PC-9 (cell line): ENCODE results near the gene PRRT2. TPM values are rescaled to one million over a fixed set of nuclear protein-coding genes. Genes with fewer than 3 reads are reported as not detected.

Experiments
- Bru-seq: library from RNA; stranded (reverse); fragments of 400-500 nt; gene quantifications from one replicate; lab custom pipeline; 2021; lab: Mats Ljungman, UMichigan
- BruChase-seq, 2 experiments: library from RNA; stranded (reverse); fragments of 400-500 nt; gene quantifications; one replicate each; lab custom pipeline; 2021; lab: Mats Ljungman, UMichigan
- BruUV-seq: library from RNA; stranded (reverse); fragments of 400-500 nt; replicated peaks from 2 replicates; lab custom pipeline; 2021; lab: Mats Ljungman, UMichigan
- CTCF ChIA-PET: fragments of 300-600 bp; sonication (Branson Sonifier 250); formaldehyde crosslinking; loops from one replicate; lab custom pipeline; 2022; ENCODE audit warnings: antibody characterized with exemption; lab: Charles Lee
- POLR2A ChIA-PET: fragments of 300-600 bp; sonication (Branson Sonifier 250); formaldehyde crosslinking; loops from one replicate; lab custom pipeline; 2022; ENCODE audit warnings: antibody characterized with exemption; ENCODE audit not compliant: unreplicated experiment; lab: Charles Lee
- DNase-seq, 2 experiments: peaks; one replicate each; pipeline versions ENCODE4 v3.0.0 to v3.0.0-alpha.2; 2015 to 2022; ENCODE audit warnings: mixed read lengths in 1 of 2
- H2AFZ ChIP-seq: fragments of 200-600 bp; sonication (generic); 2 replicates; pipeline ENCODE4 v1.8.1; 2017; ENCODE audit warnings: antibody characterized with exemption
- H3F3A ChIP-seq: fragments of 200-600 bp; sonication (generic); 2 replicates; pipeline ENCODE4 v1.8.1; 2017; ENCODE audit warnings: antibody characterized with exemption, mild to moderate bottlenecking, low read depth; ENCODE audit not compliant: insufficient read depth
- H3K27ac ChIP-seq: fragments of 200-600 bp; sonication (generic); 2 replicates; pipeline ENCODE4 v1.6.1; 2016; ENCODE audit warnings: mixed run types
- H3K27me3 ChIP-seq: fragments of 200-600 bp; sonication (generic); 2 replicates; pipeline ENCODE4 v1.6.1; 2016; ENCODE audit warnings: low read depth, mixed run types; ENCODE audit not compliant: insufficient read depth
- H3K36me3 ChIP-seq: fragments of 200-600 bp; sonication (generic); 2 replicates; pipeline ENCODE4 v1.6.1; 2016; ENCODE audit warnings: low read depth, mixed run types
- H3K4me1 ChIP-seq: fragments of 200-600 bp; sonication (generic); replicated peaks from 2 replicates; pipeline ENCODE4 v1.6.1; 2016; ENCODE audit warnings: mixed run types; ENCODE audit not compliant: insufficient read depth
- H3K4me2 ChIP-seq: fragments of 200-600 bp; sonication (generic); 2 replicates; pipeline ENCODE4 v1.6.1; 2017; ENCODE audit warnings: mixed run types
- H3K4me3 ChIP-seq: fragments of 200-600 bp; sonication (generic); 2 replicates; pipeline ENCODE4 v1.6.1; 2016; ENCODE audit warnings: mixed run types
- H3K79me2 ChIP-seq: fragments of 200-600 bp; sonication (generic); 2 replicates; pipeline ENCODE4 v1.6.1; 2017; ENCODE audit warnings: low read depth, mixed run types
- H3K9me2 ChIP-seq: fragments of 200-600 bp; sonication (generic); 2 replicates; pipeline ENCODE4 v1.8.1; 2017; ENCODE audit warnings: mild to moderate bottlenecking; ENCODE audit not compliant: insufficient read depth
- H3K9me3 ChIP-seq: fragments of 200-600 bp; sonication (generic); 2 replicates; pipeline ENCODE4 v1.8.1; 2016; ENCODE audit warnings: low read depth; ENCODE audit not compliant: insufficient read depth
- H4K20me1 ChIP-seq: fragments of 200-600 bp; sonication (generic); 2 replicates; pipeline ENCODE4 v1.8.1; 2017; ENCODE audit not compliant: insufficient read depth
- CTCF ChIP-seq: fragments of 200-600 bp; sonication (generic); conservative IDR thresholded peaks from 2 replicates; pipeline ENCODE4 v1.6.1; 2017; ENCODE audit warnings: mixed run types, antibody characterized with exemption, mild to moderate bottlenecking, moderate library complexity
- EZH2 ChIP-seq: fragments of 200-600 bp; sonication (generic); IDR thresholded peaks from 2 replicates; pipeline ENCODE4 v1.8.0; 2017; ENCODE audit warnings: antibody characterized with exemption, low read depth
- intact Hi-C: fragments of 100-400 bp; cut with micrococcal nuclease; formaldehyde crosslinking; loops from one replicate; pipeline ENCODE4 v1.10.0; 2022; ENCODE audit not compliant: unreplicated experiment
- long read RNA-seq: library from polyadenylated mRNA; stranded (forward); transcript quantifications from one replicate; pipeline ENCODE4 v2.0.0, GENCODE V29; 2022
- total RNA-seq: library from RNA; stranded (reverse); gene quantifications from 2 replicates; pipeline ENCODE4 v1.2.3, GENCODE V29; 2021

PRRT2 gene
- total RNA-seq (4.9 and 6.3 TPM in 2 replicates), Bru-seq, nascent RNA (percentile 26 among the genes with signal in this experiment), BruChase-seq, experiment 1, labeled RNA remaining after a 2-hour chase (percentile 51 among the genes with signal in this experiment), BruChase-seq, experiment 2, labeled RNA remaining after a 6-hour chase (percentile 34 among the genes with signal in this experiment)
- long read RNA-seq, partial matches to known transcripts, result 0 of 21 reads
- long read RNA-seq, other reads (novel, unspliced or antisense), result 20 of 21 reads

DNA sequence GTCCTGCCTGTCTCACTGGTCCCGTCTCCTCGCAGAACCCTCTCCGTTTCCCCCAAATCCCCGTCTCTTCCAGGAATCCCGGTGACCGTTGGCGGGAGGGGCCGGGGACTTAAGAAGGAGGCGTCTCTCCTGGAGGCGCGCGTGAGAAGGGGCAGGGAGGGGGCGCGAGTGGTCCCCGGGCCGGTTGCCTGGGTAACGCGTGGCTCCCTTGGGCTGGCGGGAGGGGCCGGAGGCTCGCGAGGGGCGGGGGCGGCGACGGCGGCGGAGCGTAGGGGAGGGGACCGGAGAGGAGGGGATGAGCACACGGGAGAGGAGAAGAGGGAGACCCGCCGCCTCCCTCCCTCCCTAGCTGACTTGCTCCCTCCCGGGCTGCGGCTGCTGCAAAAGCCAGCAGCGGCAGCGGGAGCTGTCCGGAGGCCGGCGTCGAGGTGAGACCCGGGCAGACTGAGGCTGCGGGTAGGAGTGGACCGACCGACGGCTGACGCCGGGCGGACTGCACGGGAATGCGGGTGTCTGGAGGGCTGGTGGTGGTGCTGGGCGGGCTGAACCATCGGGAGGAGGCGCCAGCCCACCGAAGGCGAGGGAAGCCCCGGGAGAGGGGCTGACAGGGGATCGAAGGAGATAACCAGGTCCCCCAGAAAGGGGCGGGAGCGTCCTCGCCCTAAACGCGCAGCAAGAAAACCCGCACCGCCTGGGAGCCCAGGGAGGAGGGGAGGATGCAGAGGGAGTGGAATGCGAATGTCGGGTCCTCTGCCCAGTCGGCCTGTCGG lies at the start of gene PRRT2:
PRRT2 (plus strand) TSS at position 298 of the 770 bp plus-strand sequence. CDS start 862 bp downstream, outside the sequence.
- ChIA-PET CTCF (interaction anchor here (0.6 to 0.9 kb wide), 3 partner anchors 36 to 87 kb away, joined by 3 to 15 read pairs (median 8); partner anchors contain the start of genes CDIPT and SEZ6L2), POLR2A (interaction anchor here (0.6 kb wide), 3 partner anchors 10 to 282 kb away, joined by 3 to 5 read pairs (median 4); no protein-coding TSS in a partner anchor)
- Histone ChIP-seq H3K79me2 (peaks cover 21% of the 10 kb centered on the region), H3K36me3 (0 out of 2 replicates have a peak, but pooled peaks cover 9% of the 10 kb centered on the region), H3K9me2 (no peaks in the 10 kb centered on the region), H2AFZ (peak within 1 kb of the TSS; percentile 68), H3F3A (peaks cover 58% of the 10 kb centered on the region), H3K4me1 (peaks cover 44% of the 10 kb centered on the region), H4K20me1 (peaks cover 10% of the 10 kb centered on the region; the same call in 1 of the 2 replicates), H3K9me3 (no peaks in the 10 kb centered on the region), H3K27ac (0 out of 2 replicates have a peak within 1 kb of the TSS, but pooled peaks have one; percentile 9), H3K4me3 (peak within 1 kb of the TSS; percentile 58), H3K27me3 (no peaks in the 10 kb centered on the region), H3K4me2 (peak within 1 kb of the TSS; percentile 91)
- intact Hi-C loops, result loop anchor here (2.0 to 10.0 kb wide), 2 partner anchors 183 to 217 kb away; partner anchors contain the start of gene HIRIP3
- TF ChIP-seq CTCF (no peak), EZH2 (0 out of 2 replicates have a peak, but pooled peaks have one; percentile 39)
- no TSS peak for BruUV-seq
- DNase-seq, result peak in 1 of 2 experiments; percentile 57

- Histone ChIP-seq H3K9me3 (no peaks in the 10 kb centered on the region), H3F3A (peaks cover 29% of the 10 kb centered on the region), H3K9me2 (no peaks in the 10 kb centered on the region), H3K27me3 (no peaks in the 10 kb centered on the region), H3K4me1 (peaks cover 31% of the 10 kb centered on the region), H3K27ac (no peak overlapping the region), H3K4me3 (no peak overlapping the region), H4K20me1 (no peaks in the 10 kb centered on the region), H3K79me2 (no peaks in the 10 kb centered on the region), H3K36me3 (no peaks in the 10 kb centered on the region), H3K4me2 (no peak overlapping the region), H2AFZ (no peak overlapping the region)
- ChIA-PET POLR2A (no interaction called here), CTCF (no interaction called here)
- intact Hi-C loops, result no loop called here
- no TSS peak for BruUV-seq
- no peak for DNase-seq
- TF ChIP-seq CTCF (no peak), EZH2 (no peak)
These were observed 48.7 kb upstream of the PRRT2 start for GRCh38 chr16:29763326-29763725.
